Measurements from ENCODE around the gene LPIN2. TPM values are rescaled to one million over a fixed set of nuclear protein-coding genes. Genes with fewer than 3 reads are reported as not detected.
"Not testable (repeated sequence)": the region's sequence is repeated elsewhere in the genome, so short reads cannot be mapped to it uniquely, and the experiment has no call there.

The LPIN2 gene
- total RNA-seq, 2 donors from 2014 or later, result 40.5 to 58.5 TPM

- ATAC-seq; DNase-seq; intact Hi-C loops (cut with DNase I, micrococcal nuclease): not testable (repeated sequence)
These were observed 37.0 kb upstream of the LPIN2 start for GRCh38 chr18:3049897-3050454.

GRCh38 chr18:3048820-3049349 is 35.9 kb upstream of the LPIN2 start:
- ATAC-seq, result no peak
- intact Hi-C loops (cut with DNase I, micrococcal nuclease), result no loop called here
- no peak for DNase-seq

GRCh38 chr18:3048121-3048520 is 35.2 kb upstream of the LPIN2 start:
- intact Hi-C loops (cut with DNase I, micrococcal nuclease), result no loop called here
- no peak for ATAC-seq
- no peak for DNase-seq

- ATAC-seq (peak; percentile 2), DNase-seq (no peak)
- intact Hi-C loops (cut with DNase I, micrococcal nuclease), result no loop called here
These were observed 33.4 kb upstream of the LPIN2 start for GRCh38 chr18:3046216-3046808.

GRCh38 chr18:3044931-3045698 is 32.2 kb upstream of the LPIN2 start:
- DNase-seq, result peak; percentile 83 to 90
- intact Hi-C loops (cut with DNase I, micrococcal nuclease), result no loop called here
- peak; percentile 85 for ATAC-seq

- intact Hi-C loops (cut with DNase I, micrococcal nuclease), result no loop called here
- DNase-seq (no peak), ATAC-seq (peak; percentile 45)
These were observed 29.4 kb upstream of the LPIN2 start for GRCh38 chr18:3042379-3042778.

- intact Hi-C loops (cut with DNase I, micrococcal nuclease), result no loop called here
- no peak for DNase-seq
These were observed 28.9 kb upstream of the LPIN2 start for GRCh38 chr18:3041843-3042242.

GRCh38 chr18:3040881-3041280 is 27.9 kb upstream of the LPIN2 start:
- no peak for ATAC-seq
- intact Hi-C loops (cut with DNase I, micrococcal nuclease), result no loop called here
- DNase-seq, result no peak

More at GRCh38 chr18:3041843-3042242, 28.9 kb upstream of the LPIN2 start:
- no peak for ATAC-seq

- intact Hi-C loops (cut with DNase I, micrococcal nuclease), result no loop called here
- DNase-seq (no peak), ATAC-seq (no peak)
These were observed 27.2 kb upstream of the LPIN2 start for GRCh38 chr18:3040173-3040572.

- peak; percentile 87 for ATAC-seq
- peak in 1 of 2 donors; percentile 48 for DNase-seq
- intact Hi-C loops (cut with DNase I, micrococcal nuclease), result no loop called here
These were observed 24.5 kb upstream of the LPIN2 start for GRCh38 chr18:3037423-3037915.

- ATAC-seq, result no peak
- intact Hi-C loops (cut with DNase I, micrococcal nuclease), result no loop called here
- DNase-seq, result no peak
These were observed 23.2 kb upstream of the LPIN2 start for GRCh38 chr18:3036108-3036507.

- ATAC-seq (no peak), DNase-seq (no peak)
- intact Hi-C loops (cut with DNase I, micrococcal nuclease), result no loop called here
These were observed 22.7 kb upstream of the LPIN2 start for GRCh38 chr18:3035635-3036034.

GRCh38 chr18:3032721-3033120 is 19.8 kb upstream of the LPIN2 start:
- intact Hi-C loops (cut with DNase I, micrococcal nuclease), result no loop called here
- ATAC-seq (no peak), DNase-seq (no peak)

GRCh38 chr18:3029215-3029952 is 16.4 kb upstream of the LPIN2 start:
- intact Hi-C loops (cut with DNase I, micrococcal nuclease), result no loop called here
- ATAC-seq (peak; percentile 59), DNase-seq (peak in 1 of 2 donors; percentile 38)

GRCh38 chr18:3028115-3028514 is 15.2 kb upstream of the LPIN2 start:
- DNase-seq; ATAC-seq; intact Hi-C loops (cut with DNase I, micrococcal nuclease): not testable (repeated sequence)

GRCh38 chr18:3027370-3027891 is 14.5 kb upstream of the LPIN2 start:
- intact Hi-C loops (cut with DNase I, micrococcal nuclease), result no loop called here
- DNase-seq (no peak), ATAC-seq (no peak)

- intact Hi-C loops (cut with DNase I, micrococcal nuclease), result no loop called here
- ATAC-seq, result no peak
- no peak for DNase-seq
These were observed 12.6 kb upstream of the LPIN2 start for GRCh38 chr18:3025544-3025943.

- DNase-seq, ATAC-seq: not testable (repeated sequence)
- intact Hi-C loops (cut with DNase I, micrococcal nuclease), result loop anchor here in 1 of 2 donors (5.0 kb wide), 1 partner anchor 34 kb away; no protein-coding TSS in a partner anchor
These were observed 10.7 kb upstream of the LPIN2 start for GRCh38 chr18:3023603-3024002.

Measured in left colon (tissue), 2 donors.